HPDE6-E6E7 (cell line): ENCODE data around the gene USF1.
"Not testable (repeated sequence)": the region's sequence is repeated elsewhere in the genome, so short reads cannot be mapped to it uniquely, and the experiment has no call there.

Source experiments
- DNase-seq: peaks from one replicate; pipeline ENCODE4 v3.0.0; 2011; ENCODE audit warnings: missing footprints; ENCODE audit errors: extremely low spot score

The USF1 gene

GRCh38 chr1:161019111-161019660, 26.6 kb downstream of the USF1 start:
- DNase-seq: not testable (repeated sequence)

DNA sequence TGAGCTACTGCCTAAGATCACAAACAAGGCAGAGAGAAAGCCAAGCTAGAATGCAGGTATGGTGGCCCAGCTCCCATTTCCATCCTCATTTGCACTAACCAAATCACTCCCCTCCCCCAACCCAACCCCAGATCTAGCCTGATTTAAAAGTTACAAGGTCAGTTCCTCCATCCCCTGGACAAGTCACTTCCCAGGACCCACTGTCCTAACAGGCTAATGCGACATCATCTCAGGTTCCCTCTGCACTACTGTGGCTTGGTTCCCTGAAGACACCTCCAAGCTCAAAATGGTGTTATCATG, 27.2 kb downstream of the USF1 start:
- no peak for DNase-seq

GRCh38 chr1:161017756-161018630, 27.8 kb downstream of the USF1 start:
- no peak for DNase-seq

- DNase-seq: not testable (repeated sequence)
These were observed 28.6 kb downstream of the USF1 start for GRCh38 chr1:161017181-161017580.

GRCh38 chr1:161016683-161017082, 29.1 kb downstream of the USF1 start:
- DNase-seq: not testable (repeated sequence)

DNA sequence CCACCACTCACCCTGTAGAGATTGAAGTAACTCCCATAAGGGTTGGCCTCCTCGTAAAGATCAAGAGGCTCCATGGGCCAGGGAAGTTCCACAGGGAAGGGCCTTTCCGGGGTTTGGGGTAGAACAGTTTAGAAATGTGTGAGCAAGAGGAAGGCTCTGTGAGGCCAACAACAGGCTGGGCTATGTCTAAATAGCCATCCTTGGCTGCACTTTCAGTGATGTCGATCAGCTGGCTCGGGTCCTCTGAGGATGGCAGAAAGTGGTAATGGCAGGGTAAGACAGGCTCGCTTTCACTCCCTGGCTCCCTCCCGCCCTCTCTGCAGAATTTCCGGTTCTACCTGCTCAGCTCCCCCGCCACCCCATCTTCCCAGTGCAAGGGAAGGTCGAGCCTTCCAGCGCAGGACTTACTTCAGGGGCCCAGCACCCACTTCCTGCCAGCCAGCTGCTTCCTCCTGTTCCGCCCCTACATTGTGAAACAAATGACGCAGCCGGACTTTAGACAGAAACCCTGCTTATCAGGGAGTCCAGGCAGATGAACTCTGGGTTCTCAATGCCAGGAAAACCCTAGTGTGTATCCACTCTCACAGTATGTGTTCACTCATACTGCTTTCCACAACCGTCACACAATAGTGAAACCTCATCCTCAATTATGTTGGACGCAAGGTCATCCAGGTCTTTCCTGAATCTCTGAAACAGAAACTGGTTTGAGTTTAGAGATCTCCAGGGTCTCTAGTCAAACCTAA, 32.1 kb downstream of the USF1 start:
- peak; percentile 94 for DNase-seq

DNA sequence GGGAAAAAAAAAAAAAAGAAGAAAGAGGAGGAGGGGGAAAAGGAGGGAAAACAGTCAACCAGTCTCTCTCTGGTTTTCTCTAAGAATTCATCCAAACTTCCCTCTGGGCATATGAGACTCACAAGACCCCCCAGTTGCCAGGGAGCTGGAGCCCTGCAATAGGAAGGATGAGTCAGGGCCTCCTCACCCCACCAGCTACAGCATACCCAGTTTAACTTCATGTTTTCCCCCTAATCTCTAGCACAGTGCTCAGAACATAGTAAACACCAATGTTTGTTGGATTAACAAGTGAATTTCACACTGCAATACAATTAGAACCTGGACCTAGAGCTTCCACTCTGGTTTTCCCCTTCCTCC, 32.7 kb downstream of the USF1 start:
- no peak for DNase-seq

GRCh38 chr1:161012420-161012819, 33.4 kb downstream of the USF1 start:
- DNase-seq: no peak

GRCh38 chr1:161009602-161010211, 36.1 kb downstream of the USF1 start:
- DNase-seq: no peak

GRCh38 chr1:161008869-161009510, 36.8 kb downstream of the USF1 start:
- DNase-seq: no peak

DNA sequence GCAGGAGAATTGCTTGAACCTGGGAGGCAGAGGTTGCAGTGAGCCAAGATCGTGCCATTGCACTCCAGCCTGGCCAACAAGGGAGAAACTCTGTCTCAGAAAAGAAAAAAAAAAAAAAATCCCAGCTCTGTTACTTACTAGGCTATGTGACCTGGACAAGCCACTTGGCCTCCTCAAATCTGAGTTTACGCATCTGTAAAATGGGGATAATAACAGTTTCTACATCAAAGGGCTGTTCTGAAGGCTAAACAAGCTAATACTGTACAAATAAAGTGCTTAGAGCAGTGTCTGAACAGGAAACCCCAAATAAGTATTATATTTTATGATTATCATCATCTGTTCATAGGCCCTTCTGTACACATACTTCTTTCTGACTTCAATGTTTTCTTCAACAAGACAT, 38.4 kb downstream of the USF1 start:
- DNase-seq: no peak

- DNase-seq: no peak
These were observed 39.2 kb downstream of the USF1 start for GRCh38 chr1:161006563-161006962.

DNA sequence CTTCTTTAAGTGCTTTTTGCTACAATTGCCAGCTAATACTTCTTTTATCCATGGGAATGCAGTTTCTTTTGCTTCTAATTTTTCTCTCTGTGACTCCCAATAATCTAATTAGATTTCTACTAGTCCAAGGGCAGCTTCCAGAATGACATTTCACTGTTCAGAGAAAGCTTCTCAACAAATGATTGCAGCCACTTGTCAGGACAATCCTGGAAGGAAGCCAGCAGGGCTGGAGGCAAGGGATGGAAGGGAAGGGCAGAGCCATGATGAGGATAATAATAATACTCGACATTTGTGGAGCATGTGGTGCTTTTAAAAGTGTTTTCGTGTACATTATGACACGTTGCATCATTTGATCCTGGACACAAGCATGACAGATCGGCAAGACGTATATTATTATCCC, 44.3 kb downstream of the USF1 start:
- DNase-seq: no peak

GRCh38 chr1:161000736-161001480, 44.9 kb downstream of the USF1 start:
- no peak for DNase-seq

DNA sequence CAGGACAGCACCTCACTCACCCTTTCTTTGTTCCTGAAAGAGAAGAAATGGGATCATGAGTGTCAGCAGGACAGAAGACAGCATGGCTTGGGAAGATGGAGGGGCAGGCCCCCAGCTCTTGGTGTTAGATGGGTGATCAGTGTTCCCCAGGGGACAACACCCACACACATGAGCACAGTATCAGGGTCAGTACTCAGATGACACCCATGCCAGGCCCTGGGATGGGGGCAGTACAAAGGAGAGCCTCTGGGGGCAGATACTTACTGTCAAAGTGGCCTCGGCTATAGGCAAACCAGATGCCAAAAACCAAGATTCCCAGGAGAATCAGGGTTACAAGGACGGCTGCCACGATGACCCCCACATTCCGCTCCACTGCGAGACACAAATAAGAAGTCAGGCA, 46.4 kb downstream of the USF1 start:
- DNase-seq: no peak

DNA sequence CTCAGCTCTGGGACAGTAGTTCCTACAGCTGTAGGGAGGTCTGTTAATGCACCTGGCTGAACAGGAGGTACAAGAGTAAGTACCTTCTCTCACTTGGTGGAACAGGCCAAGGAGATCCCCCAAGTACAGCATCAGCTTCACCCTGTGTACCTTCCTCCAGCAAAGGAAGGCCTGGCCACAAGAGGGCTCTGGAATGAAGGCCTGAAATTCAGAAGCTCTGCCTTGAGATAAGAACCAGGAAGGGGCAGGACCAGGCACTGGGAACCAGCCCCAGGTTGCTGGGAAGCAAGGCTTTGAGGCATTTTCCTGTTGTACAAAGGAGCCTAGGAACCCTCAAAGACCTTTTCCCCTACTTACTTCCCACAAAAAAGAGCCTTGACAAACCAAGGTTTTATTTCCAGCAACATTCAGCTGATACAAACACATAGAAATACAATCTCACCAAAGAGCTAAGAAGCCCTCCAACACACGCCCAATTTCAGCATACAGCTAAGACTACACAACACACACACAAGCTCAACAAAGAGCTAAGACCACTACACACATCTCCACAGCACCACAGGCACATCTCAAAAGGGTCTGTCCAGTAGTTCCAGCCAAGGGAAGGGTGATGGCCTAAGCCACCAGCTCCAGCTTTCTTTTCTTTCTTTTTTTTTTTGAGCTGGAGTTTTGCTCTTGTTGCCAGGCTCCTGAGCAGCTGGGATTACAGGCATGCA, 48.3 kb downstream of the USF1 start:
- peak; percentile 79 for DNase-seq

DNA sequence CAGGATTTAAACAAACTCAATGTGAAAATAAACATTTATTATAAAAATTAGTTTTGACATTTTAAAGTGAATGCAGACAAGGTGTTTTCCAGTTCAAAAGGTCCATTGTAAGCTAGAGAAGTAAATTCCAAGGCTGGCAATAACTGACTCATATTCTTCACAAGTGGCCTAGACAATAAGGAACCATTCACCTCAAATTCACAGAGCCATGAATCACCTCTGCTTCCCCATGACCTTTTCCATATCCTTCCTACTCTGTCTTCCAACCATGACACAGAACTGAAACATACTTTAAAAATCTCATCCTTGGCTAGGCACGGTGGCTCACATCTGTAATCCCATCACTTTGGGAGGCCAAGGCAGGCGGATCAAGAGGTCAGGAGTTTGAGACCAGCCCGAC, 49.6 kb downstream of the USF1 start:
- DNase-seq: peak; percentile 84

GRCh38 chr1:160993544-160994193, 52.1 kb downstream of the USF1 start:
- no peak for DNase-seq

DNA sequence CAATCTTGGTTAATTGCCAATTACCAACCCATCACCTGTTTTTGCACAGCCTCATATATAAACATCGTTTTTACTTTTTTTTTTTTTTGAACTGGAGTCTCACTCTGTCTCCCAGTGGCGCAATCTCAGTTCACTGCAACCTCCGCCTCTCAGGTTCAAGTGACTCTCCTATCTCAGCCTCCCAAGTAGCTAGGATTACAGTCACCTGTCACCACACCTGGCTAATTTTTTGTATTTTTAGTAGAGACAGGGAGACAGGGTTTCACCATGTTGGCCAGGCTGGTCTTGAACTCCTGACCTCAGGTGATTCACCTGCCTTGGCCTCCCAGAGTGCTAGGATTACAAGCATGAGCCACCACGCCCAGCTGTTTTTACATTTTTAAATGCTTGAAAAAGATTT, 53.7 kb downstream of the USF1 start:
- not testable (repeated sequence) for DNase-seq
